ENCODE measurements around the gene PSMA6. TPM values are rescaled to one million over a fixed set of nuclear protein-coding genes. Genes with fewer than 3 reads are reported as not detected.

Gene PSMA6
- total and polyA plus RNA-seq, 2 experiments from 2014 or later = 216 to 296 TPM

DNA sequence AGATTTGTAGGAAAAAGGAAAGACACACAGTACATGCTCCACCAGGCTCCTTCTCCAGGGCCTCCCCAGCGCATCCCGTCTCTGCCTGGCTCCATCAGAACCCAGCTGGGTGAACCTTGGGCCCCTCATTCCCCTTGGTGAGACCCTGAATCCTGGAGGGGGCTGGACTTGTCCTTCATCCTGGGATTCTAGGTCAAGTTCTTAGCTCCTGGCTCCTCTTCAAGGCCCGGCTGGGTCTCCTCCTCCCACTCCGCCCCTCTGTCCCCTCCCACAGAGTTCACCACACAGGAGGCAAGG, 49.2 kb downstream of the PSMA6 start (continued):
- TF ChIP-seq, protein P1, sequence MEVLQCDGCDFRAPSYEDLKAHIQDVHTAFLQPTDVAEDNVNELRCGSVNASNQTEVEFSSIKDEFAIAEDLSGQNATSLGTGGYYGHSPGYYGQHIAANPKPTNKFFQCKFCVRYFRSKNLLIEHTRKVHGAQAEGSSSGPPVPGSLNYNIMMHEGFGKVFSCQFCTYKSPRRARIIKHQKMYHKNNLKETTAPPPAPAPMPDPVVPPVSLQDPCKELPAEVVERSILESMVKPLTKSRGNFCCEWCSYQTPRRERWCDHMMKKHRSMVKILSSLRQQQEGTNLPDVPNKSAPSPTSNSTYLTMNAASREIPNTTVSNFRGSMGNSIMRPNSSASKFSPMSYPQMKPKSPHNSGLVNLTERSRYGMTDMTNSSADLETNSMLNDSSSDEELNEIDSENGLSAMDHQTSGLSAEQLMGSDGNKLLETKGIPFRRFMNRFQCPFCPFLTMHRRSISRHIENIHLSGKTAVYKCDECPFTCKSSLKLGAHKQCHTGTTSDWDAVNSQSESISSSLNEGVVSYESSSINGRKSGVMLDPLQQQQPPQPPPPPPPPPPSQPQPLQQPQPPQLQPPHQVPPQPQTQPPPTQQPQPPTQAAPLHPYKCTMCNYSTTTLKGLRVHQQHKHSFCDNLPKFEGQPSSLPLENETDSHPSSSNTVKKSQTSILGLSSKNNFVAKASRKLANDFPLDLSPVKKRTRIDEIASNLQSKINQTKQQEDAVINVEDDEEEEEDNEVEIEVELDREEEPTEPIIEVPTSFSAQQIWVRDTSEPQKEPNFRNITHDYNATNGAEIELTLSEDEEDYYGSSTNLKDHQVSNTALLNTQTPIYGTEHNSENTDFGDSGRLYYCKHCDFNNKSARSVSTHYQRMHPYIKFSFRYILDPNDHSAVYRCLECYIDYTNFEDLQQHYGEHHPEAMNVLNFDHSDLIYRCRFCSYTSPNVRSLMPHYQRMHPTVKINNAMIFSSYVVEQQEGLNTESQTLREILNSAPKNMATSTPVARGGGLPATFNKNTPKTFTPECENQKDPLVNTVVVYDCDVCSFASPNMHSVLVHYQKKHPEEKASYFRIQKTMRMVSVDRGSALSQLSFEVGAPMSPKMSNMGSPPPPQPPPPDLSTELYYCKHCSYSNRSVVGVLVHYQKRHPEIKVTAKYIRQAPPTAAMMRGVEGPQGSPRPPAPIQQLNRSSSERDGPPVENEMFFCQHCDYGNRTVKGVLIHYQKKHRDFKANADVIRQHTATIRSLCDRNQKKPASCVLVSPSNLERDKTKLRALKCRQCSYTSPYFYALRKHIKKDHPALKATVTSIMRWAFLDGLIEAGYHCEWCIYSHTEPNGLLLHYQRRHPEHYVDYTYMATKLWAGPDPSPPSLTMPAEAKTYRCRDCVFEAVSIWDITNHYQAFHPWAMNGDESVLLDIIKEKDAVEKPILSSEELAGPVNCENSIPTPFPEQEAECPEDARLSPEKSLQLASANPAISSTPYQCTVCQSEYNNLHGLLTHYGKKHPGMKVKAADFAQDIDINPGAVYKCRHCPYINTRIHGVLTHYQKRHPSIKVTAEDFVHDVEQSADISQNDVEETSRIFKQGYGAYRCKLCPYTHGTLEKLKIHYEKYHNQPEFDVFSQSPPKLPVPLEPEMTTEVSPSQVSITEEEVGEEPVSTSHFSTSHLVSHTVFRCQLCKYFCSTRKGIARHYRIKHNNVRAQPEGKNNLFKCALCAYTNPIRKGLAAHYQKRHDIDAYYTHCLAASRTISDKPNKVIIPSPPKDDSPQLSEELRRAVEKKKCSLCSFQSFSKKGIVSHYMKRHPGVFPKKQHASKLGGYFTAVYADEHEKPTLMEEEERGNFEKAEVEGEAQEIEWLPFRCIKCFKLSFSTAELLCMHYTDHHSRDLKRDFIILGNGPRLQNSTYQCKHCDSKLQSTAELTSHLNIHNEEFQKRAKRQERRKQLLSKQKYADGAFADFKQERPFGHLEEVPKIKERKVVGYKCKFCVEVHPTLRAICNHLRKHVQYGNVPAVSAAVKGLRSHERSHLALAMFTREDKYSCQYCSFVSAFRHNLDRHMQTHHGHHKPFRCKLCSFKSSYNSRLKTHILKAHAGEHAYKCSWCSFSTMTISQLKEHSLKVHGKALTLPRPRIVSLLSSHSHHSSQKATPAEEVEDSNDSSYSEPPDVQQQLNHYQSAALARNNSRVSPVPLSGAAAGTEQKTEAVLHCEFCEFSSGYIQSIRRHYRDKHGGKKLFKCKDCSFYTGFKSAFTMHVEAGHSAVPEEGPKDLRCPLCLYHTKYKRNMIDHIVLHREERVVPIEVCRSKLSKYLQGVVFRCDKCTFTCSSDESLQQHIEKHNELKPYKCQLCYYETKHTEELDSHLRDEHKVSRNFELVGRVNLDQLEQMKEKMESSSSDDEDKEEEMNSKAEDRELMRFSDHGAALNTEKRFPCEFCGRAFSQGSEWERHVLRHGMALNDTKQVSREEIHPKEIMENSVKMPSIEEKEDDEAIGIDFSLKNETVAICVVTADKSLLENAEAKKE (CRISPR knock-in tag; IDR thresholded peaks at IDR 0.05) = no peak

DNA sequence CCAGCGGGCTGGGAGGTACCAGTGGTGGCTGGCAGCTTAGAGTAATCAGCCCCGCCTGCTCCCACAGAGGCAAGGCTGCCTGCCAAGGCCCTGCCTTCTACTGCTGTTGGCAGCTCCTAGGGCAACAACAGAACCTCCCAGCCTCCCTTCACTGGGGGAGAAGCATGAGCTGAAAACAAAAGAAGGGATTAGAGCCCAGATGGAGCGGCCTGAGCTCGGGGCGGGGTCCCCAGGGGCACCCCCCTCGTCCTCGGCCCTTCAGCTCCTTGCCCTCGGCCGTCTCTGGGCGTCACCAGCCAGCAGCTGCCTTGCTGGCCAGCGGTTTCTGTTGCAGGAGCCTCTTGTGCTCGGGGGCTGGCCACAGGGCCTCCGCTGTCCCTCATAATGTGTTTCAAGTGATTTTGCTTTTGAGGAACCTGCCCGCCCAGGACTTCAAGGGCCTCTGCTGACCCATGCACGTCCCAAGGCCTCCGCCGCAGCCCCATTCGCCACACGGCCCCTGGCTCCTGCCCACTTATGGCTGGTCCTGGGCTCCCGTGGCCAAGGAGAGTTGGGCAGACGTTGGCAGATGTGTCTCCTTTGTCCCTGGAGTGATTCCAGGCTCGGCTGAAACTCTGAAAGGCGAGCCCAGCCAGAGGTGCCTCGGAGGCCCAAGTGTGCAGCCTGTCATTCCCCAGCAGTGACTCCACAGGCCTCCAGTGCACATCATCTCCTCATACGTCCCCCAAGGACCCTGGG, 49.7 kb downstream of the PSMA6 start:
- Mint-ChIP-seq H3K9me3 (no peaks in the 10 kb centered on the region), H3K27me3 (ENCODE audit: insufficient read depth, low read depth, poor library complexity) (peaks cover 5% of the 10 kb centered on the region), H3K4me1 (peaks cover 13% of the 10 kb centered on the region), H3K36me3 (ENCODE audit: low read depth) (no peaks in the 10 kb centered on the region), H3K4me3 (no peak overlapping the region), H3K27ac (no peak overlapping the region)
- Histone ChIP-seq H3K4me3 (no peak overlapping the region), H3K27me3 (ENCODE audit: insufficient read depth) (no peaks in the 10 kb centered on the region), H3K27ac (ENCODE audit: low read depth) (no peak overlapping the region), H4K20me1 (replicated peaks; ENCODE audit: insufficient read depth) (no peaks in the 10 kb centered on the region), H2AFZ (peak overlapping the region; percentile 87), H3K79me2 (replicated peaks; ENCODE audit: insufficient read depth) (no peaks in the 10 kb centered on the region), H3K4me2 (no peak overlapping the region), H3K36me3 (ENCODE audit: insufficient read depth) (no peaks in the 10 kb centered on the region), H3F3A (replicated peaks; ENCODE audit: low read depth) (no peaks in the 10 kb centered on the region), H3K4me1 (ENCODE audit: insufficient read depth) (peaks cover 3% of the 10 kb centered on the region; the same call in 1 of the 2 replicates), H3K9me2 (ENCODE audit: insufficient read depth) (no peaks in the 10 kb centered on the region)
- TF ChIP-seq POLR2AphosphoS5 (IDR thresholded peaks at IDR 0.05; ENCODE audit: low read depth) (no peak), NANOG (IDR thresholded peaks at IDR 0.05; ENCODE audit: borderline replicate concordance) (no peak), ZNF331 (CRISPR knock-in tag; IDR thresholded peaks at IDR 0.05; ENCODE audit: low read depth) (no peak), EZH2phosphoT487 (IDR thresholded peaks at IDR 0.05; ENCODE audit: unreplicated experiment) (no peak), CREB1 (CRISPR knock-in tag; IDR thresholded peaks at IDR 0.05; ENCODE audit: low read depth) (no peak), EZH2 (IDR thresholded peaks at IDR 0.05; ENCODE audit: low read depth, unreplicated experiment) (no peak), JUNB (IDR thresholded peaks at IDR 0.05; ENCODE audit: unreplicated experiment) (no peak), STAT1 (IDR thresholded peaks at IDR 0.05; ENCODE audit: unreplicated experiment) (no peak)
- TF ChIP-seq, protein P2, sequence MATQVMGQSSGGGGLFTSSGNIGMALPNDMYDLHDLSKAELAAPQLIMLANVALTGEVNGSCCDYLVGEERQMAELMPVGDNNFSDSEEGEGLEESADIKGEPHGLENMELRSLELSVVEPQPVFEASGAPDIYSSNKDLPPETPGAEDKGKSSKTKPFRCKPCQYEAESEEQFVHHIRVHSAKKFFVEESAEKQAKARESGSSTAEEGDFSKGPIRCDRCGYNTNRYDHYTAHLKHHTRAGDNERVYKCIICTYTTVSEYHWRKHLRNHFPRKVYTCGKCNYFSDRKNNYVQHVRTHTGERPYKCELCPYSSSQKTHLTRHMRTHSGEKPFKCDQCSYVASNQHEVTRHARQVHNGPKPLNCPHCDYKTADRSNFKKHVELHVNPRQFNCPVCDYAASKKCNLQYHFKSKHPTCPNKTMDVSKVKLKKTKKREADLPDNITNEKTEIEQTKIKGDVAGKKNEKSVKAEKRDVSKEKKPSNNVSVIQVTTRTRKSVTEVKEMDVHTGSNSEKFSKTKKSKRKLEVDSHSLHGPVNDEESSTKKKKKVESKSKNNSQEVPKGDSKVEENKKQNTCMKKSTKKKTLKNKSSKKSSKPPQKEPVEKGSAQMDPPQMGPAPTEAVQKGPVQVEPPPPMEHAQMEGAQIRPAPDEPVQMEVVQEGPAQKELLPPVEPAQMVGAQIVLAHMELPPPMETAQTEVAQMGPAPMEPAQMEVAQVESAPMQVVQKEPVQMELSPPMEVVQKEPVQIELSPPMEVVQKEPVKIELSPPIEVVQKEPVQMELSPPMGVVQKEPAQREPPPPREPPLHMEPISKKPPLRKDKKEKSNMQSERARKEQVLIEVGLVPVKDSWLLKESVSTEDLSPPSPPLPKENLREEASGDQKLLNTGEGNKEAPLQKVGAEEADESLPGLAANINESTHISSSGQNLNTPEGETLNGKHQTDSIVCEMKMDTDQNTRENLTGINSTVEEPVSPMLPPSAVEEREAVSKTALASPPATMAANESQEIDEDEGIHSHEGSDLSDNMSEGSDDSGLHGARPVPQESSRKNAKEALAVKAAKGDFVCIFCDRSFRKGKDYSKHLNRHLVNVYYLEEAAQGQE (IDR thresholded peaks at IDR 0.05; ENCODE audit: unreplicated experiment) = no peak
- TF ChIP-seq, protein P3, sequence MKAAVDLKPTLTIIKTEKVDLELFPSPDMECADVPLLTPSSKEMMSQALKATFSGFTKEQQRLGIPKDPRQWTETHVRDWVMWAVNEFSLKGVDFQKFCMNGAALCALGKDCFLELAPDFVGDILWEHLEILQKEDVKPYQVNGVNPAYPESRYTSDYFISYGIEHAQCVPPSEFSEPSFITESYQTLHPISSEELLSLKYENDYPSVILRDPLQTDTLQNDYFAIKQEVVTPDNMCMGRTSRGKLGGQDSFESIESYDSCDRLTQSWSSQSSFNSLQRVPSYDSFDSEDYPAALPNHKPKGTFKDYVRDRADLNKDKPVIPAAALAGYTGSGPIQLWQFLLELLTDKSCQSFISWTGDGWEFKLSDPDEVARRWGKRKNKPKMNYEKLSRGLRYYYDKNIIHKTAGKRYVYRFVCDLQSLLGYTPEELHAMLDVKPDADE (IDR thresholded peaks at IDR 0.05) = no peak
- TF ChIP-seq, protein P4, sequence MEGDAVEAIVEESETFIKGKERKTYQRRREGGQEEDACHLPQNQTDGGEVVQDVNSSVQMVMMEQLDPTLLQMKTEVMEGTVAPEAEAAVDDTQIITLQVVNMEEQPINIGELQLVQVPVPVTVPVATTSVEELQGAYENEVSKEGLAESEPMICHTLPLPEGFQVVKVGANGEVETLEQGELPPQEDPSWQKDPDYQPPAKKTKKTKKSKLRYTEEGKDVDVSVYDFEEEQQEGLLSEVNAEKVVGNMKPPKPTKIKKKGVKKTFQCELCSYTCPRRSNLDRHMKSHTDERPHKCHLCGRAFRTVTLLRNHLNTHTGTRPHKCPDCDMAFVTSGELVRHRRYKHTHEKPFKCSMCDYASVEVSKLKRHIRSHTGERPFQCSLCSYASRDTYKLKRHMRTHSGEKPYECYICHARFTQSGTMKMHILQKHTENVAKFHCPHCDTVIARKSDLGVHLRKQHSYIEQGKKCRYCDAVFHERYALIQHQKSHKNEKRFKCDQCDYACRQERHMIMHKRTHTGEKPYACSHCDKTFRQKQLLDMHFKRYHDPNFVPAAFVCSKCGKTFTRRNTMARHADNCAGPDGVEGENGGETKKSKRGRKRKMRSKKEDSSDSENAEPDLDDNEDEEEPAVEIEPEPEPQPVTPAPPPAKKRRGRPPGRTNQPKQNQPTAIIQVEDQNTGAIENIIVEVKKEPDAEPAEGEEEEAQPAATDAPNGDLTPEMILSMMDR (conservative IDR thresholded peaks at IDR 0.05; ENCODE audit: low read depth in 2 of 2) = no peak
- DNase-seq (ENCODE audit: low spot score) (no peak), ATAC-seq (peak; percentile 80)

All from GM23338 (cell line).